HG02852 (cell line): ENCODE results near the gene ATP8B4.

Experiments
- ATAC-seq: cut with Tn5 transposase; IDR thresholded peaks from one replicate; pipeline ENCODE4 v1.9.1; 2021; ENCODE audit warnings: mild to moderate bottlenecking, moderate library complexity; ENCODE audit not compliant: unreplicated experiment

The ATP8B4 gene

GRCh38 chr15:50067254-50067653 is 51.8 kb downstream of the ATP8B4 start:
- no peak for ATAC-seq

DNA sequence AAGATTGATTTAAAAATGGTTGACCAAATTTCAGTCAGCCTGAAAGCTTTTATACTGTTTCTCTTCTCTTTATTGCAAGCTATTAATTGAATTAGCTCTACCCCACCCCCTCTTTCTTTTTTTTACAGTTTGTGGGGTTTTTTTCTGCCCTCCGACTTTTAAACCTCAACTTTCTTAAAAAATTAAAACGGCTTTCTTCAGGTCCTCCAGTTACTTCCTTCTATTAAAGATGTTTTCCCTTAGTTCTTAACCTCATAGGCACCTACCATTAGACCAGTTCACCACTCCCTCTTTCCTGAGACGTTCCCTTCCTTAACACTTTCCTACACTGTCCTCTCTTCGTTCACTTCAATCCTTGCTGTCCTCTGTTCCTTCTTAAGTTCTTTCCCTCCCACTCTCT is 52.4 kb downstream of the ATP8B4 start:
- ATAC-seq = no peak

- no peak for ATAC-seq
Observed at GRCh38 chr15:50066202-50066601, 52.8 kb downstream of the ATP8B4 start.

- no peak for ATAC-seq
Observed at GRCh38 chr15:50065279-50065678, 53.8 kb downstream of the ATP8B4 start.

- no peak for ATAC-seq
Observed at GRCh38 chr15:50064673-50065072, 54.4 kb downstream of the ATP8B4 start.

- no peak for ATAC-seq
Observed at GRCh38 chr15:50063226-50063625, 55.8 kb downstream of the ATP8B4 start.

DNA sequence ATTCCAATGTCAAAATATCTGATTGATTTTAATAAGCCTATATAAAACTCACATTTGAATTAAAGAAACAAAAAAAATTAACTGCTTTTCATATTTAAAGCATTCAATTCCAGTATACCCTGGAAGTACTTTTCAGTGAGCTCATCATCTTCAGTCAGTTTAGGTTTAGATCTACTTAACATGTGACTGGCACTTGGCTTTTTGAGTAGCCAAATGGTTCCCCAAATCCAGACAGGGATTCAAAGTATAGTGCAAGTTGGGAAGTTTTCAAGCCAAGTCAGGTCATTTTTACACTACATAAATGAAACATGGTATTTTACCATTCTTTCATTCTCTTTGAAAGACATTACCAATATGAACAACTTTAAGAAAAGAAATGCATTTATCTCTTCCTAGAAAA is 57.5 kb downstream of the ATP8B4 start:
- ATAC-seq = no peak

- ATAC-seq = no peak
Observed at GRCh38 chr15:50059883-50060282, 59.1 kb downstream of the ATP8B4 start.

DNA sequence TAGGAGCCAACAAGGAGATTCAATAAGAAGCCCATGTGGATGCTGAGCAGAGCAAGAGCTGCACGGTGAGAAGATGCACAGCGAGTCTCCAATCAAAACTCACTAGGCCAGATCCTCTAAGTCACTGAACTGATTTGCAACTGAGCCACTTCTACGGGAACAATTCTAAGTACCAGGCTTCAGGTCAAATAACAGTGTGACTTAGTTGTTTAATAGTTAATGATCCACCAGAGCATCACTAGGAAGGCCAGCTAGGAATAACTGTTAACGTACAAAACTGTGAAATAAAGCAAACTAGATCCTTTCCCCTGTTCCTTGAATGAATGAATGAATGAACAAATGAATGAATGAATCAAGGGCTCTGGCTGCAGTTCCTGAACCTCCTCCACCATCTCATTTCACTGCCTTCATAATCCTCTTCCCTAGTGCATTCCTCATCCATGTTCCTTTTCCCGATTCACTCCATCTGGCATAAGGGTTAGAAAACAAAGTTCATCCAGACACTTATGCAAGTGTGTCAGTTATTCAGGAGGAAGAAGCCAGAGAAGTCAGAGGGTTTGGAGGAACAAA is 59.7 kb downstream of the ATP8B4 start:
- no peak for ATAC-seq

DNA sequence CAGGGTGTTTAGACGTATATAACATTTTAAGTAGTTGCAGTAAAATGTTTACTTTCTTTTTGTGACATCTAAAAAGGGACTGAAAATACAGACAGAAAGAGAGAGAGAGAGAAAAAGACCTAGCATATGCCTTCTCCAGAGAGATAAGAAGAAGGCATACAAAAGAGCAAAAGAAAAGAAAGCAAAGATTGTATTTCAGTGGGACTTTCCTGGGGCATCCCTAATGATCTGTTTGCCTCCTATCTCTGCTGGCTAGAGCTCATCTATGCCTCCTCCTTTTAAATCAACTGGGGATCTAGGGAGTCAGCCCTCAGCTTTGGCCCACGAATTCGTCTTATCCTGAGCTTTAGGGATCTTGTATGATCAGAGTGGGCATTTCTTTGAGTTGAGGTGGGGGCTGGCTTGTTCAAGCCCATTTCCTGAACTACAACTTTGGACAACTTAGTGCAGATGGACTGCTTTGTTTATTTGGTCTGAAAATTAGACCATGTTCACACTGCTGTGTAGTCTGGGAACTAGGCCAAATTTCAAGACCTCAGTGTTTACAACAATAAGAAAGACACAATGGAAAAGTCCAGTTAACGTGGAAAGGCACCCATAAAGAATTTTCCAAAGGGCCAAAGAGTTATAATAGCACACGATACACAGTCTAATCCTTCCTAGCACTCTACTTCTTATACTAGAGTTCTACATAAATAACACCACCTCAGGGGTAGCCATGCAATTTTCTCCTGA is 61.0 kb downstream of the ATP8B4 start:
- no peak for ATAC-seq

DNA sequence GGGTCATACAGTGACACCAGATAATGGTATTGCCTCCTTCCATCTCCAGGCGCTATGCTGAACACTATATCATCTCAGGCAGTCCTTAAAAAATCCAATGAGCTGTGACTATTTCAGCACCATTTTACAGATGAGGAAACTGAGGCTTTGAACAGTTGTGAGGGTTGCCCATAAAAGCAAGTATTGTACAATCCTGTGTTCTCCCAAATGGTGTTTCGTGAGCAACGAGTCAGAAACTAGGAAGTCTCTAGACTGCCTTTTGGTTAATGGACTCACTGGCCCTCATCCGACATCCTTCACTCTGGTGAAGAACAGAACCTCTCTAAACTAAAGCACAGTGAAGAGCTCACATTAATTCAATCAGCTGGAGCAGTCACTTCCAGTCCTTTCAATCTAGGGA is 61.8 kb downstream of the ATP8B4 start:
- no peak for ATAC-seq

DNA sequence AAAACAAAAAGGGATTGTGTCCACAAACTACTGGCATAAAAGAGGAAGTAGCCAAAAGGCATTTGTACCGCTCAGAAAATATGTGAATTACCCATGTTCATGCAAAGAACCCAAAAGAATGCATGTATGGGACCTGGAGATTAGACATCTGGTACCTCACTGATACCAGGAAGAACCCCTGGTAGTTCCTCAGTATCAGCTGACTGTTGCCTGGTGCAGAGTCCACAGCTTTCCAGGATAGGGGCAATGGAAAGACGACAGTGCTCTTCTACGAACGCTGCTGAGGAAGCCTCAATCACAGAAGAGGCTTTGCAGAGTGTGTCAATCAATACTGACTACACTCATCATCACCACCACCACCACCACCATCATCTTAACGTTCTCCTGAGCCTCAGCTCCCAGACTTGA is 63.3 kb downstream of the ATP8B4 start:
- ATAC-seq = no peak

- no peak for ATAC-seq
Observed at GRCh38 chr15:50055332-50055731, 63.7 kb downstream of the ATP8B4 start.

DNA sequence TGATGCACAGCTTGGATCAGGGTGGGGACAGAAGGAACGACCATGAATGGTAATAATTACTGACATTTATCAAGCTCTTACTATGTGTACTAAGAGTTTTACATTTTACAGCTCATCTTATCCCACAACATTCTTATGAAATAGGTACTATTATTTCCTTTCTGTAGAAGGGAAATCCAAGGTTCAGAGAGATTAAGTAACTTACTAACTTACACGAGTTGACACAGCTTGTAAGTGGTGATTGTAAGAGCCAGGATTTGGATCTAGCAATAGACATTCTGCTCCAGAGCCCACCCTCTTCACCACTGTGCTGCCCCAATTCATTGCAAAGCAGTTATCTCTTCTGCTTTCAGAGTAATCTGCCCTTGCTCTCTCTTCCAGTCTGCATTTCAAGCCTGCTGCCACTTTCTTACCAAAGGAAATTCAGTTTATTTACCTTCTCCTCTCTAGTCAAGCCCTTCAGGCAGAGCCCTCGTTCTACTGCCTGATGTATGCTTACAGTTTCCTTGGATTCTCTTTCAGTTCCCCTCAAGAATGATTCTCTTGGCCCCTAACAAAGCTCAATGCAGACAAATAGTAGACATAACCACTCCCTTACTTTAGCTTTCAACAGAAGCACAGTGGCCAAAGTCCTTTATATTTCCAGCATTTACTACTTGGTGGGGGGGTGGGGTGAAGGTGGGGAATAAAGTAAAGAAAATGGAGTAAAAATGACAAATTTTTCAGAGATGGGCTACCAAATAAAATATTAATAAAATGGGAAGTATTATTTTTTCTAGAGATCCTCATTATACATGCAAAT is 65.8 kb downstream of the ATP8B4 start:
- ATAC-seq = no peak

GRCh38 chr15:50051811-50052419 is 67.1 kb downstream of the ATP8B4 start:
- ATAC-seq = no peak

DNA sequence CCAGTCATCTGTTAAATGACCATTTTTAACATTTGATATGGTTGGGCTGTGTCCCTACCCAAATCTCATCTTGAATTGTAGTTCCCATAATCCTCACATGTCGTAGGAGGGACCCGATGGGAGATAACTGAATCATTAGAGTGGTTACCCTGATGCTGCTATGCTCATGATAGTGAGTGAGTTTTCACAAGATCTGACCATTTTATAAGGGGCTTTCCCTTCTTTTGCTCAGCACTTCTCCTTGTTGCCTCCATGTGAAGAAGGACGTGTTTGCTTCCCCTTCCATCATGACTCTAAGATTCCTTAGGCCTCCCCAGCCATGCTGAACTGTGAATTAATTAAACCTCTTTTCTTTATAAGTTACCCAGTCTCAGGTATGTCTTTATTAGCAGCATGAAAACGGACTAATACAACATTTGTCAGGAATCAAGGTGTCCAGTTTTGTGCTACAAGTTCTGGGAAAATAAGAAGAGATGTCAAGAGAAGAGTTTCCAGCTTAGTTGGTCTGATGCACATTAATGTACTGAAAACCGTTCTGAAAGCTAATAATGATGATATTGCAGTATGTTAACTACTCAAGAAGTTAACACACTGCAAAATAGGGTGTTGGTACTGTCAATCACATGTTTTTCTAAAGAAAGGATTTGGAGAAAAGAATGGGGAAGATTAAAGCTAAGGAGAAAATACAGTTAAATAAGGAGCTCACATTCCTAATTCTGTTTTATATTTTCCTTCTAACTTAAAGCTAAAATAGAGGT is 67.9 kb downstream of the ATP8B4 start:
- ATAC-seq = no peak

GRCh38 chr15:50049871-50050270 is 69.2 kb downstream of the ATP8B4 start:
- ATAC-seq = no peak

DNA sequence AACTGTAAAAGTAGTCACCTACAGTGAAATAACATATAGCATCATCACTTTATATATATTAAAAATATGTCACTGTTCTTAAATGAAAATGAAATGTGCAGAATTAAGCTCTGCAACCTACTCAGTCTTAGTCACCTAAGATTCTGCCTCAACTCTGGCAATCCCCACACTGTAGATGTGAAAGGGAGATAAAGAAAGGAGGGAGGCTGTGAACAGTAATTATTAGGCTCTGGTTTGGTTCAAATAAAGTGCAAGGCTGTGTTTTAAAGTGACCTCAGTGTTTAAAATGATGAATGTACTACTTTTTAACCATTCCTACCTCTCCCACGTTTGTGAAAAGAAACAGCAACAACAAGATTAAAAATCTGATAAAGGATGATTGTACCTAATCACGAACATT is 72.2 kb downstream of the ATP8B4 start:
- no peak for ATAC-seq

GRCh38 chr15:50046159-50046558 is 72.9 kb downstream of the ATP8B4 start:
- no peak for ATAC-seq

DNA sequence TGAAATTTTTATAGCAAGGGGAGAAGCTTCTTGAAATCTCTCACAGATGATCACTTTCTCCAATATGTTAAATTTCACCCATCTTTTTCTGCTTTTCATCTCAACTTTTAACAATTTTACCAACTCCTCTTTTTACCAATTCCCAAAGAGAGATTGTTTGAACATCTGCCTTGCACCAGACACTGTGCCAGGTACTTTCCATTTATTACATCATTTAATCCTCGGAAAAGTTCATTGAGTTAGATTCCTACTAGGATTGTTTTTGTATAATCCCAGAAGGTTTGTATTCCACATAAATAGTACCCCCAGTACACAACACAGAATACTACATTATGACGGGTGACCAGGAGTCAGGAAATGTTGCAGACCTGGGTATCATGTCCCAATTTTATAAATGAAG is 74.1 kb downstream of the ATP8B4 start:
- ATAC-seq = no peak

- ATAC-seq = no peak
Observed at GRCh38 chr15:50044406-50044805, 74.6 kb downstream of the ATP8B4 start.
